OCI-LY7 (cell line): ENCODE results near the gene TMEM89.

Experiments
- EZH2phosphoT487 ChIP-seq: fragments of 200-600 bp; sonication (generic); IDR thresholded peaks from 2 replicates; pipeline ENCODE4 v1.6.1; 2018; ENCODE audit warnings: low read depth, borderline replicate concordance, mild to moderate bottlenecking, mixed run types, antibody characterized with exemption, low read length, moderate library complexity, mixed read lengths
- TF ChIP-seq, protein P1 (sequence below): fragments of 200-600 bp; sonication (generic); conservative IDR thresholded peaks from 2 replicates; pipeline ENCODE4 v1.5.1; 2014; ENCODE audit warnings: mild to moderate bottlenecking, antibody characterized with exemption, low read length, moderate library complexity, mixed read lengths

DNA sequence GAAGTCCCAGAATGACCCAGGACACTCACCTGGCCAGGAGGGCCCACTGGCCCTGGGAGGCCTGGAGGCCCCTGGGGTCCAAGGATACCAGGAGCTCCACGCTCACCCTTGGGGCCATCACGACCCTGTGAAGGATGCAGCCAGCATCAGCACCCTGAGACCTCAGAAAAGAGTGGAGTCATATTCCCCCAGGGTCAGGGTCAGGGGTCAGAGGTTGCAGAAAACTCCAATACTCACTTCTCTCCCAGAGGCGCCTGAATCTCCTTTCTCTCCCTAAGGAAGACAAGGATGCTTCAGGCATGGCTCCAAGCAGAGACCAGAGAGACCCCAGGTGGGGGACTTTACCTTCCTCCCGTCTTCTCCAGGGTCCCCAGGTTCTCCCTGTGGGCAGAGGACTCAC, 44.9 kb downstream of the TMEM89 start:
- TF ChIP-seq EZH2phosphoT487 = no peak
- TF ChIP-seq, protein P1, sequence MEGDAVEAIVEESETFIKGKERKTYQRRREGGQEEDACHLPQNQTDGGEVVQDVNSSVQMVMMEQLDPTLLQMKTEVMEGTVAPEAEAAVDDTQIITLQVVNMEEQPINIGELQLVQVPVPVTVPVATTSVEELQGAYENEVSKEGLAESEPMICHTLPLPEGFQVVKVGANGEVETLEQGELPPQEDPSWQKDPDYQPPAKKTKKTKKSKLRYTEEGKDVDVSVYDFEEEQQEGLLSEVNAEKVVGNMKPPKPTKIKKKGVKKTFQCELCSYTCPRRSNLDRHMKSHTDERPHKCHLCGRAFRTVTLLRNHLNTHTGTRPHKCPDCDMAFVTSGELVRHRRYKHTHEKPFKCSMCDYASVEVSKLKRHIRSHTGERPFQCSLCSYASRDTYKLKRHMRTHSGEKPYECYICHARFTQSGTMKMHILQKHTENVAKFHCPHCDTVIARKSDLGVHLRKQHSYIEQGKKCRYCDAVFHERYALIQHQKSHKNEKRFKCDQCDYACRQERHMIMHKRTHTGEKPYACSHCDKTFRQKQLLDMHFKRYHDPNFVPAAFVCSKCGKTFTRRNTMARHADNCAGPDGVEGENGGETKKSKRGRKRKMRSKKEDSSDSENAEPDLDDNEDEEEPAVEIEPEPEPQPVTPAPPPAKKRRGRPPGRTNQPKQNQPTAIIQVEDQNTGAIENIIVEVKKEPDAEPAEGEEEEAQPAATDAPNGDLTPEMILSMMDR = no peak
